Measurements from ENCODE around the gene FBN3.

The FBN3 gene

DNA sequence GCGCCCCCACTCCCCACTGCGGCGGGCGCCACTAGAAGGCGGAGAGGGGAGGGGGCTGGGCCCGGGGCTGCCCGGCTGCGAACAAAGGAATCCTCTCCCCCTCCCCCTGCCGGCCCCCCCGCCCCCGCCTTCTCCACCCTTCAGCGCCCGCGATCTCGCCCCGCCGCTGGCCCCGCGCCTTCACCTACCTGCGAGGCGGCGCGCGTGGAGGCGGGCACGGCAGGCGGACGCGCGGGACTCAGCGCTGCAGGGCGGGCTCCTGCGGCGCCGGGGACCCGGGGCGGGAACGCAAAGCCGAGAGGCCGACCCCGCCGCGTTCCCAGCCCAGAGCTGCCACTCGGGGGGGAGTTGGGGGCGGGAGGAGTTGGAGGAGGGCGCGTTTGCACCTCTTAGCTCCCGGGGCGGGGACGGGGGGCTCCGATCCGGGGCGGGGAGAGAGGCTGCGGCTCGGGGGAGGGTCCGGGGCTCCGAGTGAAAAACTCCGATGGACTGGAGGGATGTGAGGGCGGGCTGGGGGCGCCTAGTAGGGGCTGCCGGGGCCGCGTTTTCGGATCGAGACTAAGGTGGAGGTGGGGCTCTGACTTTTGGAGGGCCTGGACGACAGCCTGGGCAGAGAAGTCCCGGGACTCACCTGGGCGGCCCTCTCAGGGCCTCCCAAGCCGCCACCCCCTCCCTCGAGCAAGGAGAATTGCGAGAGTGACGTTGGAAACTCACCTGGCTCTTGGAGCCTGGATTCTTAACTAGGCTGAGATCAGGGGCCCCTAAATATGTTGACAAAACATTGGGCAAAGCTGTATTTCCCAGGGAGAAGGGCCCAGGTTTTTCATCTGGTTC, at the start of gene FBN3:
FBN3 (minus strand) TSS at position 332 of the 834 bp plus-strand sequence. CDS start 2,112 bp downstream, outside the sequence.
- TF ChIP-seq, protein P1, sequence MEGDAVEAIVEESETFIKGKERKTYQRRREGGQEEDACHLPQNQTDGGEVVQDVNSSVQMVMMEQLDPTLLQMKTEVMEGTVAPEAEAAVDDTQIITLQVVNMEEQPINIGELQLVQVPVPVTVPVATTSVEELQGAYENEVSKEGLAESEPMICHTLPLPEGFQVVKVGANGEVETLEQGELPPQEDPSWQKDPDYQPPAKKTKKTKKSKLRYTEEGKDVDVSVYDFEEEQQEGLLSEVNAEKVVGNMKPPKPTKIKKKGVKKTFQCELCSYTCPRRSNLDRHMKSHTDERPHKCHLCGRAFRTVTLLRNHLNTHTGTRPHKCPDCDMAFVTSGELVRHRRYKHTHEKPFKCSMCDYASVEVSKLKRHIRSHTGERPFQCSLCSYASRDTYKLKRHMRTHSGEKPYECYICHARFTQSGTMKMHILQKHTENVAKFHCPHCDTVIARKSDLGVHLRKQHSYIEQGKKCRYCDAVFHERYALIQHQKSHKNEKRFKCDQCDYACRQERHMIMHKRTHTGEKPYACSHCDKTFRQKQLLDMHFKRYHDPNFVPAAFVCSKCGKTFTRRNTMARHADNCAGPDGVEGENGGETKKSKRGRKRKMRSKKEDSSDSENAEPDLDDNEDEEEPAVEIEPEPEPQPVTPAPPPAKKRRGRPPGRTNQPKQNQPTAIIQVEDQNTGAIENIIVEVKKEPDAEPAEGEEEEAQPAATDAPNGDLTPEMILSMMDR (IDR thresholded peaks at IDR 0.05; ENCODE audit: low read depth, low read length): no peak
- DNase-seq (ENCODE audit: extremely low read depth, low read depth): no peak

DNA sequence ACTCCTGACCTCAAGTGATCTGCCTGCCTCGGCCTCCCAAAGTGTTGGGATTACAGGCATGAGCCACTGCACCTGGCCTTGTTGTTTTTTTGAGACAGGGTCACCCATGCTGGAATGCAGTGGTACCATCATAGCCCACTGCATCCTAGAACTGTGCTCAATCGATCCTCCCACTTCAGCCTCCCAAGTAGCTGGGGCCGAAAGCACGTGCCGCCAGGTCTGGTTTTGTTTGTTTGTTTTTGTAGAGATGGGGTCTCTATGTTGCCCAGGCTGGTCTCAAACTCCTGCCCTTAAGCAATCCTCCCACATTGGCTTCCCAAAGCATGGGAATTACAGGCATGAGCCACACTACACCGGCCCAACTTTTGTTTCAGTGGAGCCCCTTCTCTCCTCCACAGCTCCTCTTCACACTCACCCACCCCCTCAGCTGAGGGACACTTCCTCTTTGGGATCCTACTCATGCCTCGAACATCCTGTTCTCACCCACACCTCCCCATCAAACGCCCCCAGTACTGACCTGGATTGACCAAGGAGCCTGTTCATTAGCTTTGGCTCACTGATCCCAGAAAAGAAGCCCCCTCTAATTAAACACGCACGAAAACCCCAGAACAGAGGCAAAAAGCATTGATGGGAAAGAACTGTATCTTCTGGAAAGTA, 47.0 kb upstream of the FBN3 start:
- TF ChIP-seq, protein P1 (IDR thresholded peaks at IDR 0.05; ENCODE audit: low read depth, low read length): no peak
- no peak for DNase-seq (ENCODE audit: extremely low read depth, low read depth)

DNA sequence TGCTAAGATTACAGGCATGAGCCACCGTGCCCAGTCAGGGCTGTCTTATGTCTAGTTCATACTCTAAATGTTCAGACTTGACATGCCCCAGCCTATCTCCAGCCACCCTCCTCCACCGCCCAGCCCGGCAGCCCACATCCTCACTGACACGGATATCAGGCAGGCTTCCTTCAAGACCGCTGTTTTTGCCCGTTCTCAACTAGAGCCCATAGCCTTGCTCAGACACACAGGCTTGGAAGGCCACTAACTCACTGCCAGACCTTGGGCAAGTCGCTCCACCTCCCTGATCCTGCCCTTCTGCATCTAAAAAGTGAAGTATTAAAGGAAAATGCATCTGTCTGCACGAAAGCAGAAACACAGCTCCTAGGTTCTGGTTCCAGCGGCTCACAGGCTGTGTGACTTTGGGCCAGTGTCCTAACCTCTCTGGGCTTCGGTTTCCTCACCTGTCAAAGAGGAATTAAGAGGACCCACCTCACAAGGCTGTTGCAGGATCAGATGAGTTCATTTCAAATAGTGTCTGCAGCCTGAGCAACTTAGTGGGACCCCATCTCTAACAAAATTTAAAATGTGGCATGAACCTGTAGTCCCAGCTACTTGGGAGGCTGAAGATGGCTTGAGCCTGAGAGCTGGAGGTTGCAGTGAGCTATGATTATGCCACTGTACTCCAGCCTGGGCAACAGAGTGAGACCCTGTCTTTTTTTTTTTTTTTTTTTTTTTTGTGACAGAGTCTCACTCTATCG, 45.3 kb upstream of the FBN3 start:
- DNase-seq (ENCODE audit: extremely low read depth, low read depth): no peak
- TF ChIP-seq, protein P1 (IDR thresholded peaks at IDR 0.05; ENCODE audit: low read depth, low read length): no peak

- DNase-seq (ENCODE audit: extremely low read depth, low read depth): no peak
- TF ChIP-seq, protein P1 (IDR thresholded peaks at IDR 0.05; ENCODE audit: low read depth, low read length): no peak
Measured at GRCh38 chr19:8192221-8192820, 42.9 kb upstream of the FBN3 start.

DNA sequence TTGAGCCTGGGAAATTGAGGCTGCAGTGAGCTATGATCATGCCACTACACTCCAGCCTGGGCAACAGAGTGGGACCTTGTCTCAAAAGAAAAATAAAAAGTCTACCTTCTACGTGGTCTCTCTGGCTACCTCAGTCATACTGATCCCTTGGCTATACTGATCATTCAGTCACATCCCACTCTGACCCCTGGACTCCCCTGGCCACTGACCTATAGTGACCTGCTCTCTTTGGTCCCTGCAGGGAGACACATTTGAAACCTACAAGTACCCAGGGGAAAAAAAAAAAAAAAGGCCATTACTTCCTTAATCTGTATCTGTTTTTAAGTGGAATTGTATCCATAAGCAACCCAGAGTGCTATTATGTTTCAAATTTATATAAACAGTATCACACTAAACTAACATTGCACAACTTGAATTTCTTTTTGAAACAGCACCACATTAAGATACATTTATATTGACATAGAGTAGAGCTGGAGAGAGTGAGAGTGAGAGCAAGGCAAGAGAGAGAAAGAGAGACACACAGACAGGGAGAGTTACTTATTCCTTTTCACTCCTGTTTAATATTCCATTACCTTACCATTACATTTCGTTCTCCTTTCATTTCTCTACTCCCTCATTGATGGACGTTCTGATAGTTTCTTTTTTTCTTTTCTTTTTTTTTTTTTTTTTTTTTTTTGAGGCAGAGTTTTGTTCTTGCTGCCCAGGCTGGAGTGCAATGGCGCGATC, 36.1 kb upstream of the FBN3 start:
- DNase-seq (ENCODE audit: extremely low read depth, low read depth): no peak
- TF ChIP-seq, protein P1 (IDR thresholded peaks at IDR 0.05; ENCODE audit: low read depth, low read length): no peak

- DNase-seq (ENCODE audit: extremely low read depth, low read depth): no peak
- TF ChIP-seq, protein P1 (IDR thresholded peaks at IDR 0.05; ENCODE audit: low read depth, low read length): no peak
Measured at GRCh38 chr19:8184274-8184673, 34.9 kb upstream of the FBN3 start.

All from AG09319 (cell line).